AG04450 (cell line): Measurements from ENCODE around the gene RANBP2. TPM values are rescaled to one million over a fixed set of nuclear protein-coding genes. Genes with fewer than 3 reads are reported as not detected.
A peak's percentile ranks its signal among the peaks of the same experiment; 100 is the strongest.
"Not testable (repeated sequence)": the region's sequence is repeated elsewhere in the genome, so short reads cannot be mapped to it uniquely, and the experiment has no call there.

Experiments
- CTCF ChIA-PET: fragments of 300-600, 350-600 bp; formaldehyde crosslinking; extraction: SDS; loops from one replicate; lab custom pipeline; 2022; ENCODE audit warnings: antibody characterized with exemption, inconsistent platforms; lab: Charles Lee
- POLR2A ChIA-PET: fragments of 350-600 bp; formaldehyde crosslinking; extraction: SDS; loops from one replicate; lab custom pipeline; 2021; ENCODE audit warnings: antibody characterized with exemption, inconsistent platforms; lab: Yijun Ruan, JAX
- DNase-seq: peaks from one replicate; pipeline ENCODE4 v3.0.0-alpha.2; 2011; ENCODE audit warnings: low read depth, low spot score
- H3K27ac ChIP-seq: one replicate; pipeline ENCODE4 v1.5.1; 2012; ENCODE audit warnings: low read depth, low read length, control low read depth
- H3K27me3 ChIP-seq: one replicate; pipeline ENCODE4 v1.6.0; 2012; ENCODE audit warnings: low read length; ENCODE audit not compliant: control insufficient read depth, insufficient read depth
- H3K4me3 ChIP-seq: 2 replicates; pipeline ENCODE4 v1.5.1; 2011; ENCODE audit warnings: mild to moderate bottlenecking, low read depth, low read length, control low read depth
- H3K9me3 ChIP-seq: 2 replicates; pipeline ENCODE4 v1.5.1; 2012; ENCODE audit warnings: low read length; ENCODE audit not compliant: control insufficient read depth, insufficient read depth
- polyA plus RNA-seq: library from polyadenylated mRNA; depleted of rRNA; stranded (reverse); fragments of >200 nt; gene quantifications from 2 replicates; pipeline ENCODE4 v1.2.3, GENCODE V29; 2011
- TF ChIP-seq, protein P1 (sequence below): IDR thresholded peaks from 2 replicates; pipeline ENCODE4 v1.5.1; 2011; ENCODE audit warnings: low read depth, low read length, control low read depth, inconsistent platforms

Gene RANBP2
- polyA plus RNA-seq, 1 experiment, result 29.0 TPM

- H3K9me3 ChIP-seq, H3K27me3 ChIP-seq, H3K4me3 ChIP-seq, DNase-seq, POLR2A ChIA-PET, CTCF ChIA-PET, H3K27ac ChIP-seq: not testable (repeated sequence)
These were observed 38.7 kb downstream of the RANBP2 start for GRCh38 chr2:108757973-108758372.

- H3K4me3 ChIP-seq, POLR2A ChIA-PET, H3K9me3 ChIP-seq, CTCF ChIA-PET, DNase-seq, H3K27me3 ChIP-seq, H3K27ac ChIP-seq: not testable (repeated sequence)
These were observed 43.3 kb downstream of the RANBP2 start for GRCh38 chr2:108762618-108763017.

DNA sequence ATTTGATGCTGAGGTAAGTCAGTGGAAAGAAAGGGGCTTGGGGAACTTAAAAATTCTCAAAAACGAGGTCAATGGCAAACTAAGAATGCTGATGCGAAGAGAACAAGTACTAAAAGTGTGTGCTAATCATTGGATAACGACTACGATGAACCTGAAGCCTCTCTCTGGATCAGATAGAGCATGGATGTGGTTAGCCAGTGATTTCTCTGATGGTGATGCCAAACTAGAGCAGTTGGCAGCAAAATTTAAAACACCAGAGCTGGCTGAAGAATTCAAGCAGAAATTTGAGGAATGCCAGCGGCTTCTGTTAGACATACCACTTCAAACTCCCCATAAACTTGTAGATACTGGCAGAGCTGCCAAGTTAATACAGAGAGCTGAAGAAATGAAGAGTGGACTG lies 47.4 kb downstream of the RANBP2 start:
- H3K4me3 ChIP-seq, H3K27ac ChIP-seq, H3K27me3 ChIP-seq, DNase-seq, CTCF ChIA-PET, H3K9me3 ChIP-seq, POLR2A ChIA-PET: not testable (repeated sequence)

DNA sequence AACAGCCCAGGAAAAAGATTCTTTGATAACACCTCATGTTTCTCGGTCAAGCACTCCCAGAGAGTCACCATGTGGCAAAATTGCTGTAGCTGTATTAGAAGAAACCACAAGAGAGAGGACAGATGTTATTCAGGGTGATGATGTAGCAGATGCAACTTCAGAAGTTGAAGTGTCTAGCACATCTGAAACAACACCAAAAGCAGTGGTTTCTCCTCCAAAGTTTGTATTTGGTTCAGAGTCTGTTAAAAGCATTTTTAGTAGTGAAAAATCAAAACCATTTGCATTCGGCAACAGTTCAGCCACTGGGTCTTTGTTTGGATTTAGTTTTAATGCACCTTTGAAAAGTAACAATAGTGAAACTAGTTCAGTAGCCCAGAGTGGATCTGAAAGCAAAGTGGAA lies 48.6 kb downstream of the RANBP2 start:
- H3K27me3 ChIP-seq, H3K4me3 ChIP-seq, POLR2A ChIA-PET, CTCF ChIA-PET, H3K9me3 ChIP-seq, H3K27ac ChIP-seq, DNase-seq: not testable (repeated sequence)

DNA sequence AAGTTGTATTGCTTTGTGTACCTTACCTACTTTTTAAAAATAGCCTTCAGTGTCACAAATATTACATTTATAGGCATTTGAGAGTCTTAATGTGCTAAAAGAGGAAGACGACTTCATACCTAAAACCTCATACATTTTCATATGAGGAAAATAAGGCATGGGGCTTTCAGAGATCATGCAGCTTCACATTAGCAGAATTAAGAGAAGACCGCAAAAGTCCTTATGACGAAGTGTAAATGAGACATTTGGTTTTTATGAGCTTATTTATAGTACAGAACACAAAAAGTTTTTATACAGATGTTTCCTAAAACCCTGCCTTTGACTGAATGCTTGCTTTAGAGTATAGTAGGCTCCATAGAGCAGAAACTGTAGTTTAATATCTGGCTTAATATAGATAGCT lies 57.2 kb downstream of the RANBP2 start:
- no peaks in the 10 kb centered on the region for H3K9me3 ChIP-seq
- no peak overlapping the region for H3K4me3 ChIP-seq
- H3K27ac ChIP-seq, result no peak overlapping the region
- POLR2A ChIA-PET, result no interaction called here
- no peaks in the 10 kb centered on the region for H3K27me3 ChIP-seq
- DNase-seq, result no peak
- CTCF ChIA-PET, result no interaction called here
- TF ChIP-seq, protein P1, sequence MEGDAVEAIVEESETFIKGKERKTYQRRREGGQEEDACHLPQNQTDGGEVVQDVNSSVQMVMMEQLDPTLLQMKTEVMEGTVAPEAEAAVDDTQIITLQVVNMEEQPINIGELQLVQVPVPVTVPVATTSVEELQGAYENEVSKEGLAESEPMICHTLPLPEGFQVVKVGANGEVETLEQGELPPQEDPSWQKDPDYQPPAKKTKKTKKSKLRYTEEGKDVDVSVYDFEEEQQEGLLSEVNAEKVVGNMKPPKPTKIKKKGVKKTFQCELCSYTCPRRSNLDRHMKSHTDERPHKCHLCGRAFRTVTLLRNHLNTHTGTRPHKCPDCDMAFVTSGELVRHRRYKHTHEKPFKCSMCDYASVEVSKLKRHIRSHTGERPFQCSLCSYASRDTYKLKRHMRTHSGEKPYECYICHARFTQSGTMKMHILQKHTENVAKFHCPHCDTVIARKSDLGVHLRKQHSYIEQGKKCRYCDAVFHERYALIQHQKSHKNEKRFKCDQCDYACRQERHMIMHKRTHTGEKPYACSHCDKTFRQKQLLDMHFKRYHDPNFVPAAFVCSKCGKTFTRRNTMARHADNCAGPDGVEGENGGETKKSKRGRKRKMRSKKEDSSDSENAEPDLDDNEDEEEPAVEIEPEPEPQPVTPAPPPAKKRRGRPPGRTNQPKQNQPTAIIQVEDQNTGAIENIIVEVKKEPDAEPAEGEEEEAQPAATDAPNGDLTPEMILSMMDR, result no peak

GRCh38 chr2:108778857-108779256 lies 59.6 kb downstream of the RANBP2 start:
- no peak for DNase-seq
- TF ChIP-seq, protein P1, result no peak
- H3K9me3 ChIP-seq, result no peaks in the 10 kb centered on the region
- no peak overlapping the region for H3K4me3 ChIP-seq
- ChIA-PET CTCF (no interaction called here), POLR2A (no interaction called here)
- no peaks in the 10 kb centered on the region for H3K27me3 ChIP-seq
- no peak overlapping the region for H3K27ac ChIP-seq

GRCh38 chr2:108786008-108786353 lies 66.7 kb downstream of the RANBP2 start:
- peak overlapping the region; percentile 80 for H3K4me3 ChIP-seq
- no peak for DNase-seq
- TF ChIP-seq, protein P1, result no peak
- H3K27me3 ChIP-seq, result no peaks in the 10 kb centered on the region
- H3K9me3 ChIP-seq, result no peaks in the 10 kb centered on the region; the same call in 1 of the 2 replicates
- ChIA-PET CTCF (interaction anchor here (1.6 kb wide), 1 partner anchor 149 kb away, joined by 3 read pairs; no protein-coding TSS in a partner anchor), POLR2A (interaction anchor here (0.6 kb wide), 1 partner anchor 18 kb away, joined by 5 read pairs; no protein-coding TSS in a partner anchor)
- peak overlapping the region; percentile 81 for H3K27ac ChIP-seq
